Thoracic aorta (tissue), 2 donors: ENCODE results near the gene ACSL1. TPM values are rescaled to one million over a fixed set of nuclear protein-coding genes. Genes with fewer than 3 reads are reported as not detected.

Source experiments
- ATAC-seq: fragments of 150-250 bp; one replicate; pipeline ENCODE4 v1.8.0; 2017; ENCODE audit warnings: low read depth; ENCODE audit not compliant: insufficient number of reproducible peaks, low FRiP score
- DNase-seq: peaks from one replicate; pipeline ENCODE4 v3.0.0-alpha.2; 2020; ENCODE audit warnings: low spot score
- H3K27ac ChIP-seq, 2 donors: fragments of 200-600 bp; sonication (generic); 1 replicate in 1 of 2; 2 replicates in 1 of 2; pipeline ENCODE4 v1.5.1; 2016; ENCODE audit warnings: mild to moderate bottlenecking in 2 of 2, moderate library complexity in 2 of 2
- H3K27me3 ChIP-seq: fragments of 200-600 bp; sonication (generic); replicated peaks from 2 replicates; pipeline ENCODE4 v1.6.0; 2016; ENCODE audit warnings: mild to moderate bottlenecking; ENCODE audit not compliant: insufficient read depth
- H3K36me3 ChIP-seq: fragments of 200-600 bp; sonication (generic); one replicate; pipeline ENCODE4 v1.5.1; 2016
- H3K4me1 ChIP-seq, 2 donors: fragments of 200-600 bp; sonication (generic); 1 replicate in 1 of 2; 2 replicates in 1 of 2; pipeline versions ENCODE4 v1.5.1 to v1.6.0; 2016; ENCODE audit warnings: low read depth in 2 of 2, mild to moderate bottlenecking in 1 of 2; ENCODE audit not compliant: control insufficient read depth in 1 of 2
- H3K4me3 ChIP-seq: fragments of 200-600 bp; sonication (generic); 2 replicates; pipeline ENCODE4 v1.5.1; 2016; ENCODE audit warnings: mild to moderate bottlenecking
- H3K9me3 ChIP-seq: fragments of 200-600 bp; sonication (generic); 2 replicates; pipeline ENCODE4 v1.5.1; 2016
- total RNA-seq, 2 donors: library from RNA; depleted of rRNA; stranded (reverse); fragments of >200 nt; gene quantifications; one replicate each; pipeline versions ENCODE4 v1.1.0 to v1.2.3, GENCODE V29; 2016
- TF ChIP-seq, protein P1 (sequence below): fragments of 200-600 bp; sonication (generic); IDR thresholded peaks from one replicate; pipeline ENCODE4 v1.5.1; 2019; ENCODE audit warnings: antibody characterized with exemption

ACSL1 gene
- total RNA-seq, 2 donors from 2014 or later: 90.4 to 155 TPM

DNA sequence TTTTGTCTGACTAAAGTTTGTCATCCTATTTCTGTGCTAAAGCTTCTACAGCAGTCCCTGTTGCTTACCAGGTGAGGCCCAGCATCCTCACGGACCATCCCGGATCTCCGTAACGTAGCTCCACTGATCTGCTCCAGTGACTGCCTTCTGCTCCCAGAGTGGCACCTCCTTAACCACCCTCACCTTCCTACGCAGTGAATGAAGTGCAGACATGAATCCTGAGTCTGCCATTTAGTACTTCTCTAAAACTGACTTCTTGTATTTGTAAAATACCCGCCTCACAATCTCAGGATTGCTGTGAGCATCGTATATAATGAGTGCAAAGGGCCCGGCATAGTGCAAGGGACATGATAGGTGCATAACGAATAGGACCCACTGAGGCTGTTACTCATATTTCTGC lies 27.7 kb upstream of the ACSL1 start:
- TF ChIP-seq, protein P1, sequence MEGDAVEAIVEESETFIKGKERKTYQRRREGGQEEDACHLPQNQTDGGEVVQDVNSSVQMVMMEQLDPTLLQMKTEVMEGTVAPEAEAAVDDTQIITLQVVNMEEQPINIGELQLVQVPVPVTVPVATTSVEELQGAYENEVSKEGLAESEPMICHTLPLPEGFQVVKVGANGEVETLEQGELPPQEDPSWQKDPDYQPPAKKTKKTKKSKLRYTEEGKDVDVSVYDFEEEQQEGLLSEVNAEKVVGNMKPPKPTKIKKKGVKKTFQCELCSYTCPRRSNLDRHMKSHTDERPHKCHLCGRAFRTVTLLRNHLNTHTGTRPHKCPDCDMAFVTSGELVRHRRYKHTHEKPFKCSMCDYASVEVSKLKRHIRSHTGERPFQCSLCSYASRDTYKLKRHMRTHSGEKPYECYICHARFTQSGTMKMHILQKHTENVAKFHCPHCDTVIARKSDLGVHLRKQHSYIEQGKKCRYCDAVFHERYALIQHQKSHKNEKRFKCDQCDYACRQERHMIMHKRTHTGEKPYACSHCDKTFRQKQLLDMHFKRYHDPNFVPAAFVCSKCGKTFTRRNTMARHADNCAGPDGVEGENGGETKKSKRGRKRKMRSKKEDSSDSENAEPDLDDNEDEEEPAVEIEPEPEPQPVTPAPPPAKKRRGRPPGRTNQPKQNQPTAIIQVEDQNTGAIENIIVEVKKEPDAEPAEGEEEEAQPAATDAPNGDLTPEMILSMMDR: no peak
- Histone ChIP-seq H3K27ac (no peak overlapping the region), H3K4me1 (no peaks in the 10 kb centered on the region), H3K9me3 (no peaks in the 10 kb centered on the region), H3K36me3 (no peaks in the 10 kb centered on the region), H3K4me3 (no peak overlapping the region), H3K27me3 (no peaks in the 10 kb centered on the region)
- ATAC-seq: no peak
- DNase-seq: no peak

DNA sequence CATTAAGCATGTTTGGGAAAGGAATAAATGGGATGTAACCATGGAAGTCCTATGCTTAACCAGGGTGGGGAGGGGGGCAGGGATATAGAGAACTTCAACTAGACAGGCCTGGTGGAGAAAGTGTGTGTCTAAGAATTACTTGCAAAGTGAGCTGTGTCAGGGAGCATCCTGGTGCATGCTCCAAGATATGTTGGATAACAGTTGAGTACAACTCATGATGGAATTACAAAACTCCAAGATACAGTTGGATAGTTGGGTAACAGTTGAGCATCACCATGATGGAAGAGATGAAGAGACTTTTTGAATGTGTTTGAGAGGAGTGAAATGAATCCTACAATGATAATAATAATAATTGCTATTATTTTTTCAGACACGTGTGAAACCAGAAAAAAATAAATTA lies 26.1 kb upstream of the ACSL1 start:
- DNase-seq: no peak
- Histone ChIP-seq H3K4me3 (no peak overlapping the region), H3K9me3 (no peaks in the 10 kb centered on the region), H3K36me3 (no peaks in the 10 kb centered on the region), H3K27me3 (no peaks in the 10 kb centered on the region), H3K4me1 (no peaks in the 10 kb centered on the region), H3K27ac (peak overlapping the region in 1 of 2 donors; percentile 12)
- ATAC-seq: no peak
- TF ChIP-seq, protein P1: no peak

DNA sequence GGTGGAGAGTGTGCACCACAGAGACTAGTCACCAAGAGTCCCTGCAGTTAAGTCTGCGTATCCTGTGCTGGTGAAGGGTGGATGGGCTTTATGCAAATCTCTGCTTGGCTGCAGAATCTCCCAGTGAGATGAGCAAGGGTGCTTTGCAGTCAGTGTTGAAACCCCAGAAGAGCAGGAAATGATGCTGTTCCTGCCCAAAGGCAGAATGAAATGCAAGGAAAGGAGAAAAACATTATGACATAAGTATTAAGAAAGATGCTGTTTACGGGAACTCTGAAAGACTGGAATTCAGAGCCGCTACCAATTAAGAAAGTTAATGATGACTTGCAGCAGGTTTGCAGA lies 25.4 kb upstream of the ACSL1 start:
- H3K4me3 ChIP-seq: no peak overlapping the region
- H3K9me3 ChIP-seq: no peaks in the 10 kb centered on the region
- no peaks in the 10 kb centered on the region for H3K36me3 ChIP-seq
- no peak for DNase-seq
- no peak overlapping the region for H3K27ac ChIP-seq
- TF ChIP-seq, protein P1: no peak
- H3K27me3 ChIP-seq: no peaks in the 10 kb centered on the region
- H3K4me1 ChIP-seq: no peaks in the 10 kb centered on the region
- ATAC-seq: no peak

DNA sequence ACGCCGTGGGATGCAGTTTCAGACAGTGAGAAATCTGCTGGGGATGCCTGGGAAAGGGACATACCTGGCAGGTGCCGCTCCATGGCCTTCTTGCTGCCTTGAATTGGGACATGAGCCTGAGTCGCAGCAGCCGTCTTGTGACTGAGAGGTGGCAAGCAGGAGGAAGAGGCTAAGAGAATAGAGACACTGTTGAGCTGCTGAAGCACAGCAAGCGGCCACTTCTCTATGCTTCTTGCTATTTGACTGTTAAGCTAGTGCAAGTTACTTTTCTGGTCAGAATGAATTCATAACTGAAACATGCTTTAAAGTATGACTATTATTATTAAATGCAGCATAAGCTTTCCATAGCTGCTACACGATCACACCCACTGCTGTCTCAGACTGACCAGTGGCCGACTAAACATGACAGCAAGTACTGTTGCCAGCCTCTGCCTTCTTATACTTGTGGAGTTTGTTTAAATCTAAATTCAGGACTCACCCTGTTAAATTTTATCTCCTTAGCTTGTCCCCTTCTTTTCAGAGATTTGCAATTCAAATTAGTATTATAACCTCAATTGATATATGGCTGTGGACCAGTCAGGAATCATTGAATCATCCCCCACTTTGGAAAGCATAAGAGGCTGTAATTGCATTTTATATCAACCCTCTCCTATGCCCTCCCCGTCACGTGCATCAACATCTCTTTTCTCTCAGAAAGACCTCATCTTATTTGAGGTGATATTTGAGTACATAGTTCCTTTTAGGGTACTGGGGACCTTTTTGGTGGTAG lies 24.8 kb upstream of the ACSL1 start:
- no peak for DNase-seq
- no peak for ATAC-seq
- Histone ChIP-seq H3K27me3 (no peaks in the 10 kb centered on the region), H3K4me3 (no peak overlapping the region), H3K4me1 (no peaks in the 10 kb centered on the region), H3K27ac (peak overlapping the region in 1 of 2 donors; percentile 1), H3K9me3 (no peaks in the 10 kb centered on the region), H3K36me3 (no peaks in the 10 kb centered on the region)
- TF ChIP-seq, protein P1: no peak

DNA sequence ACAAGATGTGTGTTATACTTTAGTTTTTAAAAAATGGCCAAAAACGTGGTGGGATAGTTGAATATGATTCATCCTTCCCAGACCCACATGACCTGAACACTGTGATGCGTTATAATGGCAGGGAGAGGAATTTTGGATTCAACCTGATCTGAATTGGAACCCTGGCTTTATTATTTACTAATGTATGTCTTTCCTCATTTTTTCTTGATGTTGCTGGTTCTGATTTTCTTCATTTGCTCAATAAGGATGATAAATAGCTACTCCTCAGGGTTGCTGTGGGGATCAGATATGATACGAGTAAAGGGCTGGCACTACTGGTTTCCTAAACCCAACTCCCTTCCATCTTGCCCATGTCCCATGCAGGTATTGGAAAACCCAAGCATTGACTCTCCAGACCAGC lies 24.2 kb upstream of the ACSL1 start:
- no peak for ATAC-seq
- TF ChIP-seq, protein P1: no peak
- H3K27ac ChIP-seq: peak overlapping the region in 1 of 2 donors; percentile 1

More for the DNA sequence above, 24.2 kb upstream of the ACSL1 start:
- DNase-seq: no peak
- no peaks in the 10 kb centered on the region for H3K4me1 ChIP-seq
- no peak overlapping the region for H3K4me3 ChIP-seq
- no peaks in the 10 kb centered on the region for H3K9me3 ChIP-seq
- no peaks in the 10 kb centered on the region for H3K36me3 ChIP-seq
- H3K27me3 ChIP-seq: no peaks in the 10 kb centered on the region
